Embryonic facial prominence (tissue), 1 donor: ENCODE data around the gene ANKRD27.
"Not testable (repeated sequence)": the region's sequence is repeated elsewhere in the genome, so short reads cannot be mapped to it uniquely, and the experiment has no call there.

Experiments used
- DNase-seq: peaks from one replicate; pipeline ENCODE4 v3.0.0-alpha.2; 2016; ENCODE audit errors: extremely low spot score

The ANKRD27 gene

DNA sequence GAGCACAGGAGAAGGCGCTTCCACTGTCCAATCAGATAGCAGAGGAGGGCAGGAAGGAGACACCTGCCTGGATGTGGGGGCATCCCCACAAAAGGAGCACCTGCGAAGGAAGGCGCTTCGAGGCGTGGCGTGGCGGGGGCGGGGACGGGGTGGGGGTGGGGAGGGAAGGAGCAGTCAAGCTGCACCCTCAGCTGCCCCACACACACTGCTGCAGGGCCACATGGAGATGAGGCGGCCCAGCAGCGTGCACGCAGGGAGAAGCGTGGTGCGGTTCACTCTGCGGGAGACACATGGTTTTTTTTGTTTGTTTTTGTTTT is 21.4 kb downstream of the ANKRD27 start:
- DNase-seq = no peak

DNA sequence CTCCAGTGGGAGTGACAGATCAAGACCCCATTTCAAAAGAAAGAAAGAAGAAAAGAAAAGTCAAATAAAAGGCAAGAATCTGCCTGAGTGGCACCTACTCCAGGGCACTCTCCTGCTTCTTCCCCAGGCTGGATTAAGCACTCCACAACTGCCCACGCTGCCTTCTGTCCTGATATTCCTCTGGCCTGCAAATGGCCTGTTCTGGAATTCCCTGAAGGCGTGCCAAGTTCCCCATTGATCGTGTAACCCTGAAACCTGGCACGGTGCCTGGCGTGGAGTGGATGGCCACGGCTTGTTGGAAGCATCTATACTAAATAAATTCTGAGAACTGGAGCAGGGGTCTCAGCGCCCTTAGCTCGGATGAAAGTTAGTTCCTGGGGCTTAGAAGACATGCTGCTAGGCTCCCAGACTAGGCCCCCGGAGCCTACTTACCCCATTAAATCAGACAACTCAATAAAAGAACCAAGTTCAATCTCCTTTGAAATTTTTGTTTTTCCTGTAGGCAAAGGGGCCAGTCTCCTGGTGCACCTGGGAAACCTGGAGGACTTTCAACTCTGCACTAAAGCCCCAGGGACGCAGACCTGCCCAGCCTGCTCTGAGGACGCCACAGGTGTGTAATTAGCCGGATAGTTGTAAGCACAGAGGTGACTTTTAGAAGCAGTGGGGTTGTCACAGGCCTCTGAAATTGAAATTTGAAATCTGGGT is 21.9 kb downstream of the ANKRD27 start:
- no peak for DNase-seq

DNA sequence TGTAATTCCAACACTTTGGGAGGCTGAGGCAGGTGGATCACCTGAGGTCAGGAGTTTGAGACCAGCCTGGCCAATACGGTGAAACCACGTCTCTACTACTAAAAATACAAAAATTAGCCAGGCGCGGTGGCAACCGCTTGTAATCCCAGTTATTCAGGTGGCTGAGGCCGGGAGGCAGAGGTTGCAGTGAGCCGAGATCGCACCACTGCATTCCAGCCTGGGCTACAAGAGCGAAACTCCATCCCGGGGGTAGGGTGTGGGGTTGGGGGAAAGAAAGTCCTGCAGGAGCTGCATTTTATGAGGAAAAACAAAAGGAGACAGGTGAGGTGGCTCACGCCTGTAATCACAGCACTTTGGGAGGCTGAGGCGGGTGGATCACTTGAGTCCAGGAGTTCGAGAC is 22.6 kb downstream of the ANKRD27 start:
- DNase-seq = not testable (repeated sequence)

GRCh38 chr19:32651729-32652140 is 23.2 kb downstream of the ANKRD27 start:
- no peak for DNase-seq

GRCh38 chr19:32650671-32651070 is 24.3 kb downstream of the ANKRD27 start:
- no peak for DNase-seq

DNA sequence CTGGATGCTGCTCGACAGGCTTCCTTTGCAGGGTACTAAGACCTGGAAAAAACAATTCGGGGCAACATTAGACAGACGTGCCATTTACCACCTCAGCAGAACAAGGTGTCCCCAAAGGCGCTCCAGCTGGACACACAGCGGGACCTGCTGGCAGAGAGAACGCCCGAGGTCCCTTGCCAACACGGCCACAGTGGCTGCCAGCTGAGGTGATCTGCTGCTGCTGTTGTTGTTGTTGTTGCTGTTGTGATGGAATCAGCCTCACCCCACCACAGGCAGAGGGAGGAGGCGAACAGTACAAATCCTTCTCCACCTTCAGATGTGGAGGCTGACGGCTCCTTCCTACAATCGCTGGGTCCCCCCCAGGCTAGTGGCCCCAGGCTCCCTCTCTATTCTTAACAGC is 25.2 kb downstream of the ANKRD27 start:
- no peak for DNase-seq

DNA sequence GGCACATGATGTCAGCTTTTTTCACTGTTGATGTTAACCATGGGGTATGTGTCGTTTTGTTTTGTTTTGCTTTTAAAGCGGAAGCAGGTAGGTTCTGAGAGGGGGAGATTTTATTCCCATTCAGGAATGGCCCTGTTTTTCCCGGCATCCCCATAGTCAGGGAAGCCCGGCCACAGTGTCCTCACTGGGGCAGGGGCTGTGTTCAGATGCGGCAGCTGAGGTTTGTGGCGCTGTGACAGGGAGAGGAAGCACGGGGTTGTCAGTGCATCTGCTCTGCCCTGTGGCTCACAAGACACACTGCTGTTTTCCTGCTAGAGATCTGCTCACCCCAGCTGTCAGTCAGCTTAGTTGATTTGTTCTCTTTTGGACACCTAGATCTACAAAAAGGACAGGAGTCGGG is 27.6 kb downstream of the ANKRD27 start:
- no peak for DNase-seq

GRCh38 chr19:32646556-32646955 is 28.4 kb downstream of the ANKRD27 start:
- no peak for DNase-seq

DNA sequence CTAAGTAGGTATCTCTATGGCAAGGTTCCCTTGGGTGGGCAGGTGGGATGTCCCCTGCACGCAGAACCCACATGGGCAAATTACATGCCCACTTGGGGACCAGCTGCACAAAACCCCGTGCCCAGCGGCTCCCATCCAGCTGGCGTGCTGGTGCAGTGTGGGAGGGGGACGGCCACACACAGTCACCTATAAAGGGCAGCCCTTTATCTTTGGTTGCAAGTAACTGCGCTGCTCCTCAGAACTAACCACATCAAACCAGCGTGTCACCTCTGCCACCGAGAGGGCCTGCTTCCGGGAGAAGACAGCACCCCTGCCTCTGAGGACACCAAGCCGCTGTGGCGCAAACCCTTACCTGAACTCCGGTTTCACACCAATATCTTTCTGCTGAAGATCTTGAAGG is 32.2 kb downstream of the ANKRD27 start:
- no peak for DNase-seq

DNA sequence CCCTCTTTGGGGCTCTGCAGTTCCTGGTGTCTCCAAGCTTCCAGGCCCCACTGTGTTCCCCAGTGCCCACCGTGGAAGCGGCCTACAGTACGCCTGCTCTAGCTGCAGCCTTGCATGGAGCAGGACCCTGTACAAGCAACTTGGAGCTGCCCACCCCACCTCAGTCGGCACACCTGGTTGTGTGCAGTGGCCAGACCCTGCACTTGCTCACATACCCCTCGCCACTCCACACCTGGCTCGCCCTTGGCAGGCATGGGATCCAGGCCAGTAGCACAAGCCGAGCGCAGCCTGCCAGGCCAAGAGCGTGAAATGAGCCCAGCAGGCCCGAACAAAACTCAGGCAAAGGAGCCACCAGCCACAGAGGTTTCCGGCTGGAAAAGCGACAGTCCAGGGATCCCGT is 36.4 kb downstream of the ANKRD27 start:
- no peak for DNase-seq

DNA sequence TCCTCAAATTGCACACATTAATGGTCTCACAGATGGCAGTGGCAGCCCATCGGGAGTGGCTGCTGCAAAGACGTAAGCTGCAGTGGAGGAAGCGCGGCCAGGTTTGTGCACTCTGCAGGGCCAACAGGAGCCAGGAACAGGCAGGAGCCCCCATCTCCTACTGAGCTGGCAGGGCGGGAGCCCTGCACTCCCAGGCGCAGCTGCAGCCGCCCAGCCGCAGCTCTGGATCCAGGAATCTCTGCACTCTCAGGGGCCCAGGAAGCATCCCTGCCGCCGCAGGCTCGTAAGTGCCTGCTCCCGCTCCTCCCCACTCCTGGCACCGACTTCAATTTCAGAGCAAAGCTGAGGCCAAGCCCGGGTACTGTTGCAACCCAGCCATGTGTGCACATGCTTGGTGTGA is 37.5 kb downstream of the ANKRD27 start:
- no peak for DNase-seq

DNA sequence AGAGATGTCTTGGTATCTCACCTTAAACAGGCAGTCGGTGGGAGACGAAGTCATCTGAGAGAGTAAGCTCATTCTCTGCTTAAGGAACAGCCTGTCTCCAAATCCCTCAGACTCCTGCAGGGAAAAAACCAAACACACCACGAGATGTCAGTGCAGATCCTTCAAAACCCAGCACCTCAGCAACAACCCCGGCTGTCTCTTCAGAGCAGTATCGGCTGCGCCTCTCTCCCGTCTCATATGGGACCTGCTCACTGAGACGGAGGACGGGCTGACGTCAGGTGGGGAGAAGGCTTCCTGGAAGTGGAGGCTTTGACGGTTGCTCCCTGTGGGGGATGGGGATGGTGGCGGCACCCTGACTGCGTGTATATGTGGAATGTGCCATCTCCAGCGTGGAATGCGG is 43.6 kb downstream of the ANKRD27 start:
- no peak for DNase-seq

- DNase-seq = no peak
Observed at GRCh38 chr19:32630338-32630737, 44.6 kb downstream of the ANKRD27 start.

- no peak for DNase-seq
Observed at GRCh38 chr19:32627714-32628270, 47.2 kb downstream of the ANKRD27 start.

GRCh38 chr19:32626969-32627368 is 48.0 kb downstream of the ANKRD27 start:
- DNase-seq = no peak

DNA sequence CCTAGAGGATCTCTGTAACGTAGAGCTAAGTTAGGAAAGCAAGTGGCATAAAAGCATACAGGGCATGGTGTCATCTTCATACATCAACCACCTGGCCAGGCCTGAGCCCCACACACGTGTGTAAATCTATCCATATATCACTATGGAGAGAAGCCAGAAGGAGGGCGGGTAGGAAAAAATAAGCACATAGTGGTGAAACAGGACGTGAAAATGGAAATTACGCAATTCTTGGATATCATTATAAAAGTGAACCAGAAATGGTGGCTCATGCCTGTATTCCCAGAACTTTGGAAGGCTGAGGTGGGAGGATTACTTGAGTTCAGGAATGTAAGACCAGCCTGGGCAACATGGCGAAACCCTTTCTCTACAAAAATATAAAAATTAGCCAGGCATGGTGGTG is 50.6 kb downstream of the ANKRD27 start:
- no peak for DNase-seq

DNA sequence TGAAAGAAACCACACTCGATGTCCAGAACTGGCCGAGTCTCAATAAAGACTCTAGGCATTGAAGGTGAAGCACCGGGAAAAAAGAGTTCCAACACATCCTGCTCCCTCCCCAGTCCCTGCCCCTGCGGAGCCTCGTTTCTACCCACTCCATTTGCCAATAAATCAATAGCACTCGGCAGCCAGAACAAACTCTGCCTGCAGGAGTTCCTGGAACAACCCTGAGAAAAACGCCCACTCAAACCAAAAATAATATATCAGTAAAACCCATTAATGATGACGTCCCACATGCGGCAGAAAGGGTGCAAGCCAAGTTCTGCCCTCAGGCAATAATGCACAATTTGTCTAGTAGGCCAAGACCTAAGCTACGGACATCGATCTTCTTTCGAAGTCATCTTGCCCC is 53.0 kb downstream of the ANKRD27 start:
- DNase-seq = no peak

- DNase-seq = no peak
Observed at GRCh38 chr19:32619051-32619685, 55.8 kb downstream of the ANKRD27 start.

DNA sequence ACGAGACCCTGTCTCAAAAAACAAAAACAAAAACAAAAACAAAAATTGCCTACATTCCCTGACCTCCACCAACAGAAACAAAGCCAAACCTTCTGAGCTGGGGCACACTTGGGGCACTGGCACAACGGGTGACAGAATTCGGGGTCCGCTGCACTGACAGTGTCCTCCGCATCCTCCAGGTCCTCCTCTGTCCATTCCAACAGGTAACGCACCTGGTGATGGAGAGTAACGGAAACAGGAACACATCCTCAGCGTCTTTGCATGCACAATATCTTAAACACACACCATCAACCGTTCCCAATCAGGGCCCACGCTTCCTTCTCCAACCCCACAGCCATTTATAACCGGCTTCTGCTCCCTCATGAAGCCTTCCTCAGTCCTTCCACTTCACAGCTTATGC is 59.4 kb downstream of the ANKRD27 start:
- DNase-seq = no peak

- no peak for DNase-seq
Observed at GRCh38 chr19:32614916-32615315, 60.1 kb downstream of the ANKRD27 start.

- DNase-seq = no peak
Observed at GRCh38 chr19:32613008-32613407, 62.0 kb downstream of the ANKRD27 start.

DNA sequence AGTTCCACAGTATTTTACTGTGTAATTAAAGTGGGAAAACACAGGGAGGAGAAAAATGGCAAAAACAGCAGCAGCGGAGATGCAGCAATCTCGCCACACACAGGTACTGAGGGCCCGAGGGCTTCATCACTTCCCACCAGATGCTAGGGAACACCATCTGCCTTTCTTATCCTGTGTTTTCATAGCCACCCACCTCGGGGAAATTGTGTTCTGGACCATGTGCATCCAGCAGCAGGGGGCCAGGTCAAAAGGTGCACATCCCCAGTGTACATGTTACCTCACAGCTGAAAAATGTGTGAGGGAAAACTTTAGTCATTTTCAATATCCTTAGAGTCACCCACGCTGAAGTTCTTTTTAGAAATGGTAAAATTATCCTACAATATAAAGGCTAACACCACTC is 63.8 kb downstream of the ANKRD27 start:
- DNase-seq = no peak

- DNase-seq = no peak
Observed at GRCh38 chr19:32607479-32607878, 67.5 kb downstream of the ANKRD27 start.

DNA sequence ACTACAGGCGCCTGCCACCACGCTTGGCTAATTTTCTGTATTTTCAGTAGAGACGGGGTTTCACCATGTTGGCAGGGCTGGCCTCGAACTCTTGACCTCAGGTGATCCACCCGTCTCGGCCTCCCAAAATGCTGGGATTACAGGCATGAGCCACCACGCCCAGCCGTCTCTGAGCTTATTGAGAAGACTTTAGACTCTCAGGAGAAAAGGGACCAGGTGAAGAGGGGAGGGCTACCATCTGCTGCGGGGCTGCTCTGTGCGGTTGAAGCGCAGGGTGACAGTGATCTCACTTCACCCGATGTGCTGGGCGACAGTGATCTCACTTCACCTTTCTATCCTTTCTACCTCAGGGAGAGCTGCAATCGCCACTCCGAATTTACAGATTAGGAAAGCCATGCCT is 68.7 kb downstream of the ANKRD27 start:
- DNase-seq = no peak
